GM12892 (cell line): Measurements from ENCODE around the gene NQO2.

Source experiments
- POLR2A ChIP-seq: IDR thresholded peaks from 2 replicates; pipeline ENCODE4 v1.6.1; 2011; ENCODE audit warnings: low read depth, low read length, control low read depth
- POLR2AphosphoS5 ChIP-seq: IDR thresholded peaks from 2 replicates; pipeline ENCODE4 v1.6.1; 2011; ENCODE audit warnings: low read depth, low read length, control low read depth

DNA sequence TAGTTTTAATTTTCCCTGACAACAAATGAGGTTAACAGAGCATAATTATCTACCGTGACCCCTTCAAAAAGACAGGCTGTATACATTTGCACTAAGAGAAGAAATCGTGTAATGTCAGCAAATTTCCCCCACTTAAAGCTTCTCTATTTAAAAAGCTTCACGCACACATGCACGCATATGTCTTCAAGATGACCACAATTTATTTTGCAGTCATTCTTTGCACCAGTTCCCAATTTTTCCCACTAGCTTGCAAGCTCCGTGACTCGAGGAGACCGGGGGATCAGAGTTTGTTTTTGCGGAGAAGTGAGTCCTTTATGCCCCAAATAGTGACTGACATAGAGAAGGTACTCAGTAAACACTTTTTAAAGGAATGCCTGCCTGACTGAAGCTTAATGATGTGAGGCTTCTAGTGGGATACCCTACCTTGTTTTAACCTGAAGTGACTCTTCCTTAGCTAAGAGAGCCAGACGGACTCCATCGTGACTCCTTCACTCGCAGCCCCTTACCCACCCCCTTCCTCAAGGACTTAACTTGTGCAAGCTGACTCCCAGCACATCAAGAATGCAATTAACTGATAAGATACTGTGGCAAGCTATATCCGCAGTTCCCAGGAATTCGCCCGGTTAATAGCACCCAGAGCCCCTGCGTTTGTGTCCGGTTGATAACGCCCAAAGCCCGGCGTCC, 9.3 kb upstream of the NQO2 start:
- TF ChIP-seq POLR2A (no peak), POLR2AphosphoS5 (no peak)
